Aorta (tissue), 5 donors: ENCODE data around the gene LRP1B. TPM values are rescaled to one million over a fixed set of nuclear protein-coding genes. Genes with fewer than 3 reads are reported as not detected.

ENCODE experiments used
- ATAC-seq: fragments of 200-7000 bp; cut with Tn5 transposase; one replicate; pipeline ENCODE4 v1.9.1; 2022; ENCODE audit warnings: moderate library complexity; ENCODE audit not compliant: low FRiP score
- DNase-seq, 2 donors: peaks; one replicate each; pipeline ENCODE4 v3.0.0-alpha.2; 2020
- H3K27ac ChIP-seq, 2 donors: one replicate each; pipeline ENCODE4 v1.5.1; 2013; ENCODE audit warnings: low read length in 2 of 2, mild to moderate bottlenecking in 2 of 2, moderate library complexity in 2 of 2, control low read depth in 1 of 2, inconsistent platforms in 1 of 2, low read depth in 1 of 2
- H3K27me3 ChIP-seq, 2 donors: one replicate each; pipeline ENCODE4 v1.6.1; 2013; ENCODE audit warnings: control low read depth in 1 of 2, low read length in 1 of 2, mild to moderate bottlenecking in 1 of 2, moderate library complexity in 1 of 2; ENCODE audit not compliant: insufficient read depth in 2 of 2, control insufficient read depth in 1 of 2
- H3K36me3 ChIP-seq, 2 donors: one replicate each; pipeline ENCODE4 v1.6.1; 2013; ENCODE audit warnings: control low read depth in 1 of 2, low read length in 1 of 2, mild to moderate bottlenecking in 1 of 2; ENCODE audit not compliant: insufficient read depth in 2 of 2, control insufficient read depth in 1 of 2
- H3K4me1 ChIP-seq, 2 donors: one replicate each; pipeline ENCODE4 v1.6.1; 2013; ENCODE audit warnings: low read length in 2 of 2, control low read depth in 1 of 2, mild to moderate bottlenecking in 1 of 2, moderate library complexity in 1 of 2; ENCODE audit not compliant: insufficient read depth in 2 of 2, control insufficient read depth in 1 of 2
- H3K4me3 ChIP-seq, 2 donors: one replicate each; pipeline ENCODE4 v1.5.1; 2013; ENCODE audit warnings: low read length in 2 of 2, control low read depth in 1 of 2, mild to moderate bottlenecking in 1 of 2
- H3K9me3 ChIP-seq: one replicate; pipeline ENCODE4 v1.6.1; 2013; ENCODE audit warnings: mild to moderate bottlenecking, low read length; ENCODE audit not compliant: control insufficient read depth
- WGBS, 2 donors: extraction: QIAGEN DNeasy Blood & Tissue Kit; methylation state at CpG; one replicate each; pipeline ENCODE4 v1.1.7; 2013; 5-methylcytosine and 5-hydroxymethylcytosine counted together
- intact Hi-C, 2 donors: fragments of 100-400 bp; cut with DNase I; formaldehyde crosslinking; loops; one replicate each; pipeline versions ENCODE4 v1.14.2 to v1.15.0; 2022
- polyA plus RNA-seq, 2 donors: library from polyadenylated mRNA; stranded (reverse); fragments of 200-250 nt; gene quantifications; one replicate each; pipeline ENCODE4 v1.2.3, GENCODE V29; 2013
- total RNA-seq, 2 donors: library from RNA; stranded (reverse); fragmentation: NEBNext Ultra II Directional; extraction: Animal tissue kit (Norgen Biotek cat#: 25700); gene quantifications; one replicate each; pipeline ENCODE4 v1.2.1, GENCODE V29; 2021
- donor health status: healthy with polysubstance abuse.
- donor health status: Bipolar disorder and iron deficiency.
- donor health status: DM: no; HTN: no; CAD: no.
- donor health status: DM: no; HTN: no; CAD: no.
- donor health status: DM: yes; HTN: yes; CAD: no.

LRP1B gene
- total and polyA plus RNA-seq, 4 donors: 0.33 to 0.94 TPM; not detected in 2

- intact Hi-C loops: no loop called here
- ATAC-seq: no peak
These were observed 69.1 kb downstream of the LRP1B start for GRCh38 chr2:142061733-142062132.

DNA sequence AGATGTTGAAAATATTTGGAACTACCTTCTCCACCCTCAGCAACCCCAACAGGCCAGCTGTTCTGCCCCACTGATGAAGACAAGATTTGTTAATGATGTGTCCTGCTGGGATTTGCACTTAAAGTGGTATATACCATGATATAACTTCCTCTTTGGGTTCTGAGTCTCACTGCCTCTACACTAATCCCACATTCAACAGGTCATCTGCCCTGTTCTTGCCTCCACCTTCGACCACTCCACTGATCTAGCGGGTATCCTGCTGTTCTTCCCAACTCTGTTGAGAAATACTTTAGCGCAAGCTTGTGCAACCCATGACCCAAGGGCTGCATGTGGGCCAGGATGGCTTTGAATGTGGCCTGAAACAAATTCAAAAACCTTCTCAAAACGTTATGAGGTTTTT is 72.7 kb downstream of the LRP1B start:
- Histone ChIP-seq H3K4me3 (no peak overlapping the region), H3K9me3 (peaks cover 1% of the 10 kb centered on the region), H3K27me3 (peaks cover 0 to 2% of the 10 kb centered on the region in 2 donors), H3K36me3 (no peaks in the 10 kb centered on the region), H3K4me1 (no peaks in the 10 kb centered on the region), H3K27ac (no peak overlapping the region)
- no peak for DNase-seq
- no peak for ATAC-seq
- intact Hi-C loops: no loop called here
- 79 to 83% methylated on average over 4 of the region's 4 CpGs for WGBS, 2 donors

More at GRCh38 chr2:142061733-142062132, 69.1 kb downstream of the LRP1B start:
- Histone ChIP-seq H3K36me3 (no peaks in the 10 kb centered on the region), H3K27me3 (peaks cover 0 to 2% of the 10 kb centered on the region in 2 donors), H3K27ac (no peak overlapping the region), H3K4me1 (no peaks in the 10 kb centered on the region), H3K9me3 (peaks cover 1% of the 10 kb centered on the region), H3K4me3 (no peak overlapping the region)
- WGBS, 2 donors: 80 to 81% methylated on average over 1 of the region's 1 CpG
- DNase-seq: no peak

DNA sequence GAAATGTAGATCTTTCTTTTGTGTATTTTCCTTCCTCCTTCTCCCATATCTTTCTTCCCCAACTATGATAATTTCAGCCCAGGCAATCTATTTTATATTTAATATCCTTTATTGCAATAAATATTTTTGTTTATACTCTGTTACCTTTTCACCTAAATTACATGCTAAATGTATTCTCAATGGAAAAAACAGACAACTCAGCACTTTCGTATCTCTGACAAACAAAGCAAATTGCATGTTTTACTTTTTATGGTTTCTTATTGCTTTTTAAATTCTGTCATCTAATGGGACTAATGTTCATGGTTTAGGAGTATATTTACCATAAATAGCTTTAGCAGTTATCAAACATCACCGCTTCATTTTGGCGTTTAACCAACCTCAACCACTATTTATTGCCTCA is 74.0 kb downstream of the LRP1B start:
- 82 to 94% methylated on average over 3 of the region's 3 CpGs for WGBS, 2 donors

DNA sequence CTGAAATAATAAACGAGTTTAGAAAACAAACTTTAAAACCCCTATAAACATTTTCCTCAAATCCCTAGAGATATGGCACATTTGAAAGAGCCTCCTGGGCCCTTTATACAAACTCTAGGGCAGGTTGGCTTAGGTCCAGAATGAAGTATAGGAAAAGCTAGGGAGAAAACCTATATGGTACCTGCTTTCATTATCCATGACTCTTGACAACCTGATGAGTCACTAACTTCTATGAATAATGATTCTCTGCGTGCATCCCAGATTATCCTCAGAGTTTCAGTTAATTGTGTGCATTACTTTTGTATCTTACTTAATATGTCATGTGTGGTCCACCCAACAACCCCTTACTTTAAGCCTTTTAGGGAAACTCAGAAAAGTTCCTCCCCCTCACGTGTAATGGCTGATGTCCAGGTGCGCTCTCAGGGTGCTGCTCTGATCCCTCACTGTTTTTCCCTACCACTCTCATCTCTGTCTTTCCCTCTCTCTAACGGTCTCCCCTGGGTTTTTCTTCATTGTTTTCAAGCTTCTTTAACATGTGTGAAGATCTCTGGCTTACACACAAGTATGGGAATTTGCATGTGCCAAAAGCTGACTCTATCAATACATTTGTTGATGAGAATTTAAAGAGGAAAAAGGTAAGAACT is 78.5 kb downstream of the LRP1B start:
- Histone ChIP-seq H3K27me3 (no peaks in the 10 kb centered on the region), H3K36me3 (no peaks in the 10 kb centered on the region), H3K4me3 (no peak overlapping the region), H3K4me1 (no peaks in the 10 kb centered on the region), H3K9me3 (no peaks in the 10 kb centered on the region), H3K27ac (no peak overlapping the region)
- DNase-seq (no peak), ATAC-seq (no peak)
- 69 to 73% methylated on average over 5 of the region's 5 CpGs for WGBS, 2 donors
- intact Hi-C loops: no loop called here

More for the DNA sequence above, 74.0 kb downstream of the LRP1B start:
- intact Hi-C loops: no loop called here
- no peak for ATAC-seq
- no peak overlapping the region for H3K4me3 ChIP-seq
- DNase-seq: no peak
- H3K27me3 ChIP-seq: peaks cover 0 to 2% of the 10 kb centered on the region in 2 donors
- H3K9me3 ChIP-seq: peaks cover 1% of the 10 kb centered on the region
- no peak overlapping the region for H3K27ac ChIP-seq
- no peaks in the 10 kb centered on the region for H3K36me3 ChIP-seq
- no peaks in the 10 kb centered on the region for H3K4me1 ChIP-seq

DNA sequence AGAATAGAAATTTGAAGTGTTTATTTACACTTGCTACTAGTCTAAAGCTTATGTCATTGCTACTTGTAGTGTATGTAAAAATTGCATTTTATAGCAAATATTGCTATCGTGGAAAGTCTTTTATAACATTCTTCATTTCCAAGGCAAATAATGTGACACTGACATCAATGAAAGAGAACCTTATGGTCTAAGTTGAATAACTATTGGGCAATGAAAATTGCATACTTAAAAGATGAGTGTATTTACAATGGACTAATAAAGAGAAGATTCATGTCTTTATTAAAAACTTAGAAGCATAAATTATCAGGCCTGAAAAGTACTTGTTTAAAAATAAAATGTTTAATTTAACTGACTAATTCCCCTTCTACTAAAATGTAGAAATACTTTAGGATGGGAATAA is 82.2 kb downstream of the LRP1B start:
- no peak overlapping the region for H3K27ac ChIP-seq
- H3K4me3 ChIP-seq: no peak overlapping the region
- DNase-seq (no peak), ATAC-seq (no peak)
- intact Hi-C loops: no loop called here
- H3K4me1 ChIP-seq: no peaks in the 10 kb centered on the region
- no peaks in the 10 kb centered on the region for H3K36me3 ChIP-seq
- H3K27me3 ChIP-seq: no peaks in the 10 kb centered on the region
- 59 to 75% methylated on average over 1 of the region's 1 CpG for WGBS, 2 donors
- H3K9me3 ChIP-seq: no peaks in the 10 kb centered on the region

GRCh38 chr2:142045641-142046040 is 85.2 kb downstream of the LRP1B start:
- H3K9me3 ChIP-seq: no peaks in the 10 kb centered on the region
- DNase-seq (no peak), ATAC-seq (no peak)
- whole genome bisulfite sequencing, 2 donors: 91 to 93% methylated on average over 4 of the region's 4 CpGs
- H3K27ac ChIP-seq: no peak overlapping the region
- no peaks in the 10 kb centered on the region for H3K27me3 ChIP-seq
- intact Hi-C loops: no loop called here
- no peak overlapping the region for H3K4me3 ChIP-seq
- no peaks in the 10 kb centered on the region for H3K4me1 ChIP-seq
- no peaks in the 10 kb centered on the region for H3K36me3 ChIP-seq

GRCh38 chr2:142044197-142044596 is 86.6 kb downstream of the LRP1B start:
- WGBS, 2 donors: 34 to 42% methylated on average over 3 of the region's 3 CpGs
- no peak for DNase-seq
- Histone ChIP-seq H3K4me1 (no peaks in the 10 kb centered on the region), H3K27me3 (no peaks in the 10 kb centered on the region), H3K9me3 (no peaks in the 10 kb centered on the region), H3K36me3 (no peaks in the 10 kb centered on the region), H3K4me3 (no peak overlapping the region), H3K27ac (no peak overlapping the region)
- no peak for ATAC-seq
- intact Hi-C loops: no loop called here

DNA sequence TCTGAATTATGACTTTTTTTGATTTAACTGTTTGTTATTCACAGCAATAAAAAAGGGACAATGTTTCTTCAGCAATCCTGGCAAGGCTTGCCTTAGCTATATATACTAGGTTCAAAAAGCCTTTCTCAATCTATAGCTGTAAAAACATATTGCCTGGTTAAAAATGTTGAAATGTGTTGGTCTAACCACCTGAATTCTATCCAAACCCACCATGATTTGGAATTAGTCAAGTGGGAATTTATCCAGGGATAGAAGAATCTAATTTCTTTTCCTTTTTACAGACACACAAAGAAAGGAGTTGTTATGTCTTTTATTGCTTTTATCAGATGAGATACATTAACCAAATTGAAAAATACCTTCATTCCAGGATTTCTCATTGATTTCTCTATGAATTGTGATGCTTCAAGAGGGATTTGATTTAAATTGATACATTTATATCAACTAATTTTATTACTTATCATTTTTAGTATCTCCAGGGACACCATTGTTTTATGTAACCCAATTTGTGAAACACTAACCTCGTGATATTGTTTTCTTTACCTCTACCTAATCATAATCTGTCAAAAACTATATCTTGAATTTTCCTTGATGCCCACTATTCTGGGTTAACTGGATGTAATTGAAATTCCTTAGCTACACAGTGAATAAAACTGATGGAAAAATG is 88.1 kb downstream of the LRP1B start:
- H3K4me3 ChIP-seq: no peak overlapping the region
- no peaks in the 10 kb centered on the region for H3K9me3 ChIP-seq
- H3K27me3 ChIP-seq: no peaks in the 10 kb centered on the region
- DNase-seq (no peak), ATAC-seq (no peak)
- H3K4me1 ChIP-seq: no peaks in the 10 kb centered on the region
- H3K27ac ChIP-seq: no peak overlapping the region
- intact Hi-C loops: no loop called here
- 49 to 58% methylated on average over 1 of the region's 1 CpG for WGBS, 2 donors
- no peaks in the 10 kb centered on the region for H3K36me3 ChIP-seq

GRCh38 chr2:142041996-142042395 is 88.8 kb downstream of the LRP1B start:
- DNase-seq (no peak), ATAC-seq (no peak)
- Histone ChIP-seq H3K27ac (no peak overlapping the region), H3K4me3 (no peak overlapping the region), H3K36me3 (no peaks in the 10 kb centered on the region), H3K4me1 (no peaks in the 10 kb centered on the region), H3K9me3 (no peaks in the 10 kb centered on the region), H3K27me3 (no peaks in the 10 kb centered on the region)
- intact Hi-C loops: no loop called here
- WGBS, 2 donors: 83 to 87% methylated on average over 6 of the region's 6 CpGs
